ENCODE data around the gene TCERG1L. TPM values are rescaled to one million over a fixed set of nuclear protein-coding genes. Genes with fewer than 3 reads are reported as not detected.

The TCERG1L gene
- total RNA-seq, 1 experiment from 2014 or later, result not detected

- H3K4me3 Mint-ChIP-seq (ENCODE audit: low read depth, unreplicated experiment), result no peak overlapping the region
- no peaks in the 10 kb centered on the region for H3K27me3 Mint-ChIP-seq (ENCODE audit: unreplicated experiment)
- intact Hi-C loops (cut with micrococcal nuclease; ENCODE audit: unreplicated experiment), result no loop called here
- no peaks in the 10 kb centered on the region for H3K36me3 Mint-ChIP-seq (ENCODE audit: insufficient read depth, unreplicated experiment)
- H3K4me1 Mint-ChIP-seq (ENCODE audit: low read depth, unreplicated experiment), result no peaks in the 10 kb centered on the region
- CTCF ChIA-PET, result interaction anchor here (0.6 kb wide), 1 partner anchor 188 kb away, joined by 3 read pairs; no protein-coding TSS in a partner anchor
- H3K9me3 Mint-ChIP-seq (ENCODE audit: low read depth, unreplicated experiment), result peaks cover 9% of the 10 kb centered on the region
- no peak for DNase-seq
- H3K27ac Mint-ChIP-seq (ENCODE audit: unreplicated experiment), result no peak overlapping the region
- no TSS peak for BruUV-seq (replicated peaks)
- no peak for TF ChIP-seq CTCF (IDR thresholded peaks at IDR 0.05; ENCODE audit: unreplicated experiment)
These were observed 50.9 kb downstream of the TCERG1L start for GRCh38 chr10:131260452-131261211.

GRCh38 chr10:131260031-131260430 is 51.5 kb downstream of the TCERG1L start:
- intact Hi-C loops (cut with micrococcal nuclease; ENCODE audit: unreplicated experiment), result no loop called here
- H3K9me3 Mint-ChIP-seq (ENCODE audit: low read depth, unreplicated experiment), result peaks cover 9% of the 10 kb centered on the region
- no peak overlapping the region for H3K4me3 Mint-ChIP-seq (ENCODE audit: low read depth, unreplicated experiment)
- CTCF ChIA-PET, result no interaction called here
- H3K36me3 Mint-ChIP-seq (ENCODE audit: insufficient read depth, unreplicated experiment), result no peaks in the 10 kb centered on the region
- no peaks in the 10 kb centered on the region for H3K27me3 Mint-ChIP-seq (ENCODE audit: unreplicated experiment)
- no peak for DNase-seq
- BruUV-seq (replicated peaks), result no TSS peak
- no peak for TF ChIP-seq CTCF (IDR thresholded peaks at IDR 0.05; ENCODE audit: unreplicated experiment)
- H3K27ac Mint-ChIP-seq (ENCODE audit: unreplicated experiment), result no peak overlapping the region
- no peaks in the 10 kb centered on the region for H3K4me1 Mint-ChIP-seq (ENCODE audit: low read depth, unreplicated experiment)

- TF ChIP-seq CTCF (IDR thresholded peaks at IDR 0.05; ENCODE audit: unreplicated experiment), result no peak
- BruUV-seq (replicated peaks), result no TSS peak
- CTCF ChIA-PET, result no interaction called here
- Mint-ChIP-seq H3K4me1 (ENCODE audit: low read depth, unreplicated experiment) (no peaks in the 10 kb centered on the region), H3K4me3 (ENCODE audit: low read depth, unreplicated experiment) (no peak overlapping the region), H3K36me3 (ENCODE audit: insufficient read depth, unreplicated experiment) (no peaks in the 10 kb centered on the region), H3K27me3 (ENCODE audit: unreplicated experiment) (no peaks in the 10 kb centered on the region), H3K27ac (ENCODE audit: unreplicated experiment) (no peak overlapping the region), H3K9me3 (ENCODE audit: low read depth, unreplicated experiment) (peaks cover 12% of the 10 kb centered on the region)
- no peak for DNase-seq
- intact Hi-C loops (cut with micrococcal nuclease; ENCODE audit: unreplicated experiment), result no loop called here
These were observed 52.0 kb downstream of the TCERG1L start for GRCh38 chr10:131259535-131259934.

- DNase-seq, result no peak
- BruUV-seq (replicated peaks), result no TSS peak
- H3K27ac Mint-ChIP-seq (ENCODE audit: unreplicated experiment), result no peak overlapping the region
- H3K4me1 Mint-ChIP-seq (ENCODE audit: low read depth, unreplicated experiment), result no peaks in the 10 kb centered on the region
- TF ChIP-seq CTCF (IDR thresholded peaks at IDR 0.05; ENCODE audit: unreplicated experiment), result no peak
- intact Hi-C loops (cut with micrococcal nuclease; ENCODE audit: unreplicated experiment), result no loop called here
- peaks cover 18% of the 10 kb centered on the region for H3K9me3 Mint-ChIP-seq (ENCODE audit: low read depth, unreplicated experiment)
- no peak overlapping the region for H3K4me3 Mint-ChIP-seq (ENCODE audit: low read depth, unreplicated experiment)
- CTCF ChIA-PET, result no interaction called here
- H3K27me3 Mint-ChIP-seq (ENCODE audit: unreplicated experiment), result no peaks in the 10 kb centered on the region
- H3K36me3 Mint-ChIP-seq (ENCODE audit: insufficient read depth, unreplicated experiment), result no peaks in the 10 kb centered on the region
These were observed 53.3 kb downstream of the TCERG1L start for GRCh38 chr10:131258256-131258655.

All from Calu3 (cell line).